ENCODE results near the gene PHF8.

- TF ChIP-seq NFYB (IDR thresholded peaks at IDR 0.05; ENCODE audit: extremely low read depth, insufficient read length) (no peak), ARNT (IDR thresholded peaks at IDR 0.05) (no peak), CTCF (IDR thresholded peaks at IDR 0.05 in 2 of 3, conservative IDR thresholded peaks at IDR 0.05 in 1 of 3; ENCODE audit: insufficient read depth in 2 of 3, low read depth in 1 of 3, low read length in 3 of 3) (no peak), JUN (IDR thresholded peaks at IDR 0.05; ENCODE audit: borderline replicate concordance, low read depth, low read length) (no peak), JUN (CRISPR knock-in tag; IDR thresholded peaks at IDR 0.05; ENCODE audit: borderline replicate concordance) (no peak), NR3C1 (CRISPR knock-in tag; IDR thresholded peaks at IDR 0.05) (no peak), DLX4 (CRISPR knock-in tag; IDR thresholded peaks at IDR 0.05) (no peak), USF2 (CRISPR knock-in tag; IDR thresholded peaks at IDR 0.05) (no peak), ZBTB17 (CRISPR knock-in tag; IDR thresholded peaks at IDR 0.05) (no peak), HEY1 (CRISPR knock-in tag; IDR thresholded peaks at IDR 0.05; ENCODE audit: borderline replicate concordance) (no peak)
- TF ChIP-seq, protein P1, sequence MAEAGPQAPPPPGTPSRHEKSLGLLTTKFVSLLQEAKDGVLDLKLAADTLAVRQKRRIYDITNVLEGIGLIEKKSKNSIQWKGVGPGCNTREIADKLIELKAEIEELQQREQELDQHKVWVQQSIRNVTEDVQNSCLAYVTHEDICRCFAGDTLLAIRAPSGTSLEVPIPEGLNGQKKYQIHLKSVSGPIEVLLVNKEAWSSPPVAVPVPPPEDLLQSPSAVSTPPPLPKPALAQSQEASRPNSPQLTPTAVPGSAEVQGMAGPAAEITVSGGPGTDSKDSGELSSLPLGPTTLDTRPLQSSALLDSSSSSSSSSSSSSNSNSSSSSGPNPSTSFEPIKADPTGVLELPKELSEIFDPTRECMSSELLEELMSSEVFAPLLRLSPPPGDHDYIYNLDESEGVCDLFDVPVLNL (CRISPR knock-in tag; IDR thresholded peaks at IDR 0.05; ENCODE audit: low read depth): no peak
These were observed 20.3 kb upstream of the PHF8 start for GRCh38 chrX:54064564-54064963.

All from K562 (cell line).